ENCODE data around the gene TKT. TPM values are rescaled to one million over a fixed set of nuclear protein-coding genes. Genes with fewer than 3 reads are reported as not detected.

Gene TKT
- total and polyA plus RNA-seq, 2 of the 4 experiments (the other 2 are of a cell fraction) = 280 to 349 TPM

- peaks cover 6% of the 10 kb centered on the region; the same call in 1 of the 2 replicates for H4K20me1 ChIP-seq (ENCODE audit: insufficient read depth, low read length)
- peak overlapping the region; percentile 60; the same call in 1 of the 2 replicates for H2BK120ac ChIP-seq (ENCODE audit: low read depth, low read length)
- H2BK15ac ChIP-seq (ENCODE audit: low read depth, low read length) = no peak overlapping the region
- WGBS, 2 experiments (ENCODE audit: extremely low coverage in 2 of 2, insufficient read length in 1 of 2) = no CpG with 5 or more reads among the region's 4 CpGs
- 0 out of 2 replicates have a peak overlapping the region, but pooled peaks have one; percentile 37 for H3K14ac ChIP-seq (replicated peaks; ENCODE audit: low read depth, low read length)
- TF ChIP-seq CHD1 (IDR thresholded peaks at IDR 0.05; ENCODE audit: low read depth, low read length) (no peak), FOS (IDR thresholded peaks at IDR 0.05; ENCODE audit: low read depth, low read length) (no peak), BHLHE40 (IDR thresholded peaks at IDR 0.05; ENCODE audit: low read depth, low read length) (no peak), SMC3 (IDR thresholded peaks at IDR 0.05; ENCODE audit: low read depth, low read length) (no peak), MXI1 (IDR thresholded peaks at IDR 0.05; ENCODE audit: borderline replicate concordance, low read depth, low read length) (no peak), USF2 (IDR thresholded peaks at IDR 0.05; ENCODE audit: low read depth, low read length) (no peak), POLR2A (IDR thresholded peaks at IDR 0.05; ENCODE audit: low read depth, low read length) (no peak)
- BruUV-seq (replicated peaks) = no TSS peak
- 0 out of 2 replicates have a peak overlapping the region, but pooled peaks have one; percentile 24 for H3K4ac ChIP-seq (ENCODE audit: low read depth, low read length)
- dilution Hi-C loops (cut with HindIII; ENCODE audit: low sequenced_read_pairs, unreplicated experiment) = no loop called here
- H3K9me1 ChIP-seq (ENCODE audit: insufficient read depth, low read length) = peaks cover 5% of the 10 kb centered on the region; the same call in 1 of the 2 replicates
- no peak overlapping the region for H3K4me3 ChIP-seq (ENCODE audit: insufficient read depth, low read depth, low read length)
- H3K9me3 ChIP-seq (ENCODE audit: control insufficient read depth, insufficient read depth, low read length) = no peaks in the 10 kb centered on the region
- H2BK5ac ChIP-seq (ENCODE audit: low read depth, low read length, poor library complexity, severe bottlenecking) = no peak overlapping the region
- DNase-seq (peak; percentile 65), ATAC-seq (ENCODE audit: low read depth) (peak; percentile 95)
- peaks cover 29% of the 10 kb centered on the region for H3K36me3 ChIP-seq (ENCODE audit: control insufficient read depth, insufficient read depth, low read length)
- no peak overlapping the region for H4K8ac ChIP-seq (ENCODE audit: low read depth in 2 of 2, low read length in 2 of 2)
- ChIA-PET CTCF (no interaction called here), POLR2A (ENCODE audit: unreplicated experiment) (no interaction called here)
- 0 out of 2 replicates have a peak overlapping the region, but pooled peaks have one; percentile 7 for H2AK5ac ChIP-seq (ENCODE audit: low read depth, low read length)
- no peak overlapping the region for H4K5ac ChIP-seq (ENCODE audit: low read depth, low read length)
- no peaks in the 10 kb centered on the region for H3K27me3 ChIP-seq (ENCODE audit: control insufficient read depth, insufficient read depth, low read length)
- no peaks in the 10 kb centered on the region for H3K79me1 ChIP-seq (ENCODE audit: low read depth in 1 of 2, low read length in 2 of 2)
- no peak overlapping the region for H2BK20ac ChIP-seq (ENCODE audit: low read depth, low read length)
- H3K4me2 ChIP-seq (ENCODE audit: low read depth, low read length) = no peak overlapping the region
- in situ Hi-C loops (cut with MboI; ENCODE audit: low sequenced_read_pairs) = no loop called here
- H2AFZ ChIP-seq (replicated peaks; ENCODE audit: low read length, poor library complexity) = no peak overlapping the region
- H3K27ac ChIP-seq (ENCODE audit: insufficient read depth, low read length) = no peak overlapping the region
- intact Hi-C loops (cut with micrococcal nuclease) = no loop called here
- peak overlapping the region; percentile 17 for H2AK9ac ChIP-seq (replicated peaks; ENCODE audit: low read depth, low read length, poor library complexity)
- no peak overlapping the region; the same call in 1 of the 2 replicates for H4K91ac ChIP-seq (ENCODE audit: insufficient read depth, low read depth, low read length)
- H3K56ac ChIP-seq (ENCODE audit: extremely low read depth, insufficient read depth, low read length) = no peak overlapping the region
- H3K4me1 ChIP-seq (ENCODE audit: control insufficient read depth, insufficient read depth, low read length) = peaks cover 3% of the 10 kb centered on the region; the same call in 1 of the 2 replicates
- H3K23ac ChIP-seq (ENCODE audit: low read depth, low read length) = no peak overlapping the region
- H3K9ac ChIP-seq (ENCODE audit: low read depth, low read length) = no peak overlapping the region
- no peak overlapping the region for H3K18ac ChIP-seq (ENCODE audit: low read depth, low read length)
These were observed 68.4 kb downstream of the TKT start for GRCh38 chr3:53187430-53187829.

Measured in IMR-90 (cell line).